ENCODE measurements around the gene CHST9.
A peak's percentile ranks its signal among the peaks of the same experiment; 100 is the strongest.

Gene CHST9

DNA sequence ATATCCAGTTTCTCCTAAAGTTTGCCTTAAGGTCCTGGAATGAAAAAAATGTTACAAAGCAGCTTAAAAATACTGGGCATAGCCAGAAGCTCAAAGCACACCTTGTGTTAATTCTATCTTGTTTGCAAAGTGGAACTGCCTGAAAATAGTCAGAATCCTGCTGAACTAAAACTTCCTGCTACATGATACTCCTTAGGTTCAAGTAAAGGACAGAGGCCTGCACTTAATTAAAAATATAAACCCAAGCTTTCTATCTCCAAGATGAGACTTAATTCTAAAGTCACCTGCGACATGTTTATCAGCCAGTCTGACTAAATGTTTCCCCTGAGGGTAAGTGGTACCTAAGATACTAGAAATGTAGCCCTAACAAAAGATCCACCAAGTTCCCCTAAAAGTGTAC, 103.4 kb downstream of the CHST9 start:
- DNase-seq, result no peak

GRCh38 chr18:27075828-27076227, 109.3 kb downstream of the CHST9 start:
- no peak for DNase-seq

DNA sequence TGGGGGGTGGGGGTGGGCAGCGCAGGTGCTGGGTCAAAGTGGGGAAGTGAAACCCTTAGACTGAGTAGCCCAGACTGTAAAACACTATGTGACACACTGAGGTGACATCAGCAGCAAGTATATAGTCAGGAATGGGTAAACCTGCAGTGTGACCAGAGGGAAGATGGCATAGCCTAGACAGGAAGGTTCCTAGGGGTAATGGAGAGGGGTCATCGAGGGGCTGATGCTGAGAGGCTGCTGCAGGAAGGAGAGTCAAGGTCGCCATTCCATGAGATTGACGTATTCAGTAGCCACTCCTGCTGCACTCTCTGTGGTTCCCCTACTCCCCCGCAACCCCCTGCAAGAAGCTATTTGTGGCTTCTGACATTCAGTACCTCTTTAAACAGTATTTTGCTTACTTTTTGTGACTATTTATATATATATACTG, 111.7 kb downstream of the CHST9 start:
- no peak for DNase-seq

DNA sequence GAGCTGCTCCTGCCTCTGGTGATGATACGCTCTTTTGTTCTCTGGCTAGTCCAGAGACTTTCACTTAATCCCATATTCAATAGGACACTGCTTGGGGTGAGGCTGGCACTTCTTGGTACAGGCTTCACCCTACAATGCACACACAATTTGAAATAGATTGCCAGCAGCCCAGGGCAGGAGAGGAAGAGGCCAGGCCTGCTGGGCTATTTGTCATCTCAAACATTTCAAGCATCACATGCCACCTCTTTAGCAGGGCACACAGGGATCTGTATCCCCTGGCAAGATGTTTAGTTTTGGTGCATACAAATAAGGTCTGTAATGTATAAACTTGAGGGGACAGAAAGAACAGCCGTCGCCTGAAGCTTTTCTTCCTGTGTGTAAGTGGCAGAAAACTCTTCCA, 120.4 kb downstream of the CHST9 start:
- no peak for DNase-seq

GRCh38 chr18:27062802-27063201, 122.3 kb downstream of the CHST9 start:
- DNase-seq, result no peak

DNA sequence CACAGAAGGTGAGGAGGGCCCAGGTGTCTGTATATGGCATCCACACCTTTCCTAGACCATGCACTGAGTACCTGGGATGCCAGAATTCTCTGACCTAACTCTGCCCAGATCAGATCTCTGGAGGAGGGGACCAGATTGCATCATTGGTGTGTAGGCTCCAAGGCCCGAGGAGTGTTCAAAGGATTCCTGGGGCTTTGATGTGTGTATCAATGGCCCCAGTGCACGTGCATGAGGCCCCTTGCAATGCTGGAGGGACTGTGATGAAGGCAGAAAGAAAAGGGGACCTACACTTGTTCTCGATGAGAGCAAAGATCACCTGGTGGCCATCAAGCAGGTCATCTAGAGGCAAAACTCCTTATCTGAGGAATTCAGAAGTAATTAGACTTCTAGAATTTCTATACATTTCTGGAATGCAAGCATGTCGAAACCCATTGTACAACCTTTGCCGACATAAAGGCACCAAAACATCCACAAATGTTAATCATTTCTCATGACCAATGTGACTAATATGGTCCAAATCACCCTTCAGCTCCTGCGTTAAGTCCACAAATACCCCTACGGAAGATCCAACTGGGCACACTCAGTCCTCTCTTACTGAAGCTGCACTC, 123.5 kb downstream of the CHST9 start:
- DNase-seq, result no peak

DNA sequence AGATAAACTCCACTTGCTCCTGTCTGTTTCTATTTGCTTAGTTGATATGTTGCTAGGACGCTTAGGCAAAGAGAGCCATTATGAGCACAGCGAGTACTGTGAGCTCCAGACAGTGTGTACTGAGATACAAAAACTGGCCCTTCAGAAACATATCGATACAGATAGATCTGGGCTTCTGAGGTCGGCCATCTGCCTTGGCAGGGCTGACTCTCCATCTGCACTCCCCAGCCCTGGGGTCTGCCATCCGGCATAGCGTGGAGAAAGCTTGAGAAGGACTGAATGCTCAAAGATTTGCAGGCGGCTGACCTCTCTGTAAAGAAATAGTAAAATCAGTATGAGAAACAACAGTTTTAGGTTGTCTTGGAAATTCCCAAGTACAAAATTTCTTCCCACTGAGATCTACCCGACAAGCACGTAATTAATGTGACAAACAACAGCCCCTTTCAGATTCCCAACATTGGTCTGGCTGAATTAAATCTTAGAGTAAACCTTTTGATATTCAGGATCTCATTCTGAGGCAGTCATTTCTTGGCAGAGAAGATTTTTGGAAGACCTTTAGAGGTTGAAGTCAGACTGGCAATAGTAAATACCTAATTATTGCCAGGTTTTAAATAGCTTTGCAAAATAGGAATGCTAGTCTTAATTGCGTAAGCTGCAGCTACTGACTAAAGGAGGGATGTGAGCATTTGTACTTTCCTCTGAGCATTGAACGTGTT, 127.4 kb downstream of the CHST9 start:
- DNase-seq, result peak; percentile 22 to 38

DNA sequence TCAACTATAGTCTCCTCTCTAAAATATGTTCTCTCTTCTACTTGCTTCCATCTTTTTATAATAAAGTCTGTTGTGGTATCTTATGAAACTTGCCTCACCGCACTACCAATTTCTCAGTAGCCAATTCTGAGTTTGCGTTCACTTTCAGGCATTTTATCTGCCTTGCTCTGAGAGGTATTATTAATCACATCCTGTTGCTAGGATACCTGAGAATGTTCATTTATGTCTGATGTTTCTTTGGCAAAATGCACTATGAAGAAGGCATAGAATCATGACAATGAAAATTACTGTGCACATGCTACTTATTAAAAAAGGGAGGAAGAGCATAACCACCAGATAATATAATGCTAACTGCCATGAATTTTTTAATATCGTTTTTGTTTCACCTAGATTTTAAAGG, 130.2 kb downstream of the CHST9 start:
- DNase-seq, result no peak

DNA sequence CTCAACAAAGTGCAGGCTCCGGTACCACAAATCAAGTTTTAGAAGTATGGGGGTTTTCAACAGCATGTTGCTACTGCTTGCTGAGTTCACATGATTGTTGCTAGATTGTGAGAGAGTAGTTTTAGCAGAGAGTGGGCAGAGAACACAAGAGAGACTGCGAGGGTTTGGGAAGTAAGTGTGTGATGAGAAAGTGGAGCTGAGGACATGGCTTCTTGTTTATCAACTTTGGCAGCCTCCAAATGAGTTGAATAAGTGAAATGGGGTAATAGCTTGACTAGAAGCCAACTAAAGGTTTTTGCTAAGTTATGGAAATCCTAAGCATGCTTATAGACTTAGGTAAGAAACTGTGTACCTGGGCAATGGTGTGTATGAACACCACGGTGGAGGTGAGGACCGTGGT, 135.1 kb downstream of the CHST9 start:
- DNase-seq, result no peak

DNA sequence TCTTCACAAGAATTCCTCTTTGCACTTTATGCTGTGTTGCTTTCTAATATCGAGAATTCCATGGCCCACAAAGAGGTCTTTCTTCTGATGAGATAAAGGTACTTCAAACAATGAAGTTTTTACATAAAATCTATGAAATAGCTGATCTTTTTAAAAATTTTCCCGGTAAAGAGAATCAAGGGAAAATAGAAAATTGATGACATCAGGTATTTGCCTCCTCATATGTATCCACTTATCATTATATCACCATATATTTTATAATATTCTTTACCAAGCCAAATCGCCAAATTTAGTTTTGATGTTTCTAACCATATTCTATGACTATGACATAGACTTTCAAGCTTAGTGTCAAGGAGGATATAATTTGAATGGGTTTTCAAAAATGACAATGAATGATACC, 139.8 kb downstream of the CHST9 start:
- no peak for DNase-seq

DNA sequence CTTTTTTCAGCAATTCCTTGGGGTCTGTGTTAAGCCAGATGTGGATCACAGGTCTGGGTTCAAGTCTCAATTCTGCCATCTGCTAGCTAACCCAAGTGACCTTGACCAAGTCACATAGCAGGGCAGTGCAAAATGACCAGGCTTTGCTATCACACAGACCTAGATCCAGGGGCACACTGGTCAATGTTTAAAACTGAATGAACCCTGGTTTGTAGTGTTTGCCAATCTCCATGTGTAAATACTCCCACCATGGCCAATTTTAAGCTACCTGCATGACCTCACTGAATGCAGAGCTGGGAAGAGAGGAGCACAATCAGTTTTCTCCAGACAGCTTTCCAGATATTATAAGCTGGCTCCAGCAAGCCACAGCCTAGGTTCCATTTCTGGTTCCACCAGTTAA, 142.9 kb downstream of the CHST9 start:
- DNase-seq, result no peak

- no peak for DNase-seq
Measured at GRCh38 chr18:27040796-27041195, 144.3 kb downstream of the CHST9 start.

DNA sequence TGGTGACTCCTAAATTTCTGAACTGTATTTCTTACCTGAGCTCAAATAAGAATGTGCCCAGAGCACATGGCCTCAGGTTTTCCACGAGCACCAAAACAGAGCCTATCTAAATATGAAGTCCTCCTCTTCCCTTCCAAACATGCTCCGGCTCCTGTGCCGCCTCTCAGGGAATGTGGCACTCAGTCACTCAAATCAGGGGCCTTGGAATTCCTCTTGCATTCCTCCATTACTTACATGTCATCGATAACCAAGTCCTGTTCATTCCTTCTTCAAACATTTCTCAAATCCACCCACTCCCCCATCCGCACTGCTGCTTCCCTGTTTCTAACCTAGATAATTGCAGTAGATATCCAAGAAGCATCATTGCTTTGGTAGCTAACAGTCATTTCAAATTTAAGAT, 151.4 kb downstream of the CHST9 start:
- no peak for DNase-seq

GRCh38 chr18:27030421-27030820, 154.7 kb downstream of the CHST9 start:
- DNase-seq, result no peak

DNA sequence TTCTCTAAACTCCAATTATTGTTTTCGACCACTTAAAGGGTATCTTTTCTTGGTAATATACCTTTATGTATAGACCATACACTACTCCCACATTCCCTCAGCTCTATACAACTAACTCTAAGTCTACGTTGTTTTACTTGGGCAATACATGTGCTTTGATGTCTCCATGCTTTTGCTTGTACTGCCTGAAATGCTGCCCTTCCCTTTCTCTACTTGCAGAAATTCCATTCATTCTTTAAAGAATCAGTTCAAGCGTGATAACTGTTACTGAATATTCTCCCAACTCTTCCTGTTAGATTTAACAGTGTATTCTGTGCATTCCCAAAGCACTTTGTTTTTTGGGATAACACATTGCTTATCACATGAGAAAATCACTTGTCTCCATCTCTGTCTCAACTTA, 162.6 kb downstream of the CHST9 start:
- DNase-seq, result no peak

DNA sequence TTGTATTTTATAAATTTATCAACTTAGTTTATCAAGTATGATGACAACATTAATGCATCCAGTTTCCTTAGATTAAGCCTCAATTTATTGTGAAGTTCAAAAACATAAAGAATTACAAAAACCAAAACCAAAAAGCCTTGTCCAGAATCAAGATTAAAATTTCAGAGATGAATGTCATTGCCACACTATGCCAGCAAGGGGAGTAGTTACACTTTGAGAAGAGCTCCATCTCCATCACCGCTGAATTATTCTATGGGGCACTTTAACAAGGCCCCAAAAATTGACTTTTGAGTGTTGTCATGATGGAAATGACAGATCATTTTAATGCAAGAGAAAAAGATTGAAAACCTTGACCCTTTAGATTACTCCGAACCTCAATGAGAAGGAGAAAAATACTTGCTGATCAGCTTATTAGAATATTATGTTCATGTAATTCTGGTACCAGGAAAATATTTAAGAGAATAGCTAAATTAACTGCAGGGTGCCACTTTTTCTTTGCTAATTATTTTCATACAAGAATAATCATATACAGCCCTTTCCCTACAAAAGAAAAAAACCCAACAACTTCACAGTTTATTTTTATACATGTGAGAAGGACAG, 167.1 kb downstream of the CHST9 start:
- peak in 1 of 2 experiments; percentile 14 for DNase-seq

DNA sequence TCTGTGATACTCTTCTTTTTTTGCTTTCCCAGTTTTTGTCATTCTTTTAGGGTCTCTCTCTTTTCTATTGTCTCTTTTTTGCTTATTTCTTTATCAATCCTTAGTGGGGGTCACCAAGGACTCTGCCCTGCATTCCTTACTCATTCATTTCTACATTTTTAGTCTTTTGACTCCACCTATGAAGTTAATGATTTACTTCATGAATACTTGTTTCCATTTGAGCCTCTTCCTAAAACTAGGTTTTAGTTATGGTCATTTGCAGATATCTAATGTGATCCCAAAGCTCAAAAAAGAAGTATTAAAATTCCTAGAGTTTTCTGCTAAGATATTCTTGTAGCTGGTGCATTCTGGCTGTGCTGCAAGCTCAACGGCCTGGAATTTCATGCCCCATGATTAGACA, 170.3 kb downstream of the CHST9 start:
- no peak for DNase-seq

DNA sequence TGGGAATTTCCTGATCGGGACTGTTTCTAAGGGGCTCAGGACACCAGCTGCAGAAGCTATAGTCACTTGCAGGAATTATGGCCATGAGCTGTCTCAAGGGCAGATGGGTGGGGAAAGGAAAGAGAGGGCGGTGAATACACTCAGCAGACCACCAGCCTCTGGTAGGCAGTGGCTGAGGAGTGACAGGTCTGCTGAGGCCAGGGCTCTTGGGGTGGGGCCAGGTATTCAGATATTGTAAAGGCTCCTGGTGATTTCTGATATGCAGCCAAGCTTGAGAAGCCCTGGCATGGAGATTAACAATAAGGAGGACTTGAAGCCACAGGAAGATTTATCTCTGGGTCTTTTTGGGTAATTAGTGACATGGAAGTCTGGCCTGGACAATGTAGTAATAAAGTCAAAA, 174.3 kb downstream of the CHST9 start:
- no peak for DNase-seq

DNA sequence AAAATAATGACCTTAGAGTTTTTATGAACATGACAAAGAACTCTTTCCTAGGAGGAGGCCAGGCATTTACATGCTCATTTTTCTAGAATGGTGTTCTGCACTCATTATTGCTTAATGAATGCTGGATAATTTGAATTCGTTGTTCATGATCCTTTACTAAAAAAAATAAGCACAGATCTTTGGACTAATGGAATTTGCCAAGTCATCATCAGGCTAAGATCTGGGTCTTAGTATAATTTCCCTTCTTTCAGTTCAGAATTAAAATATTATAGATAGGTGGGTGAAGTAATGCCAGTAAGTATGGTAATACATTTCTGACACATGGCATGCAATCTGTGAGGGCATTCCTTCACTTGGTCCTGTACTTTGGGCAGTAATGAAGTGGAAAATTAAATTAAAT, 175.8 kb downstream of the CHST9 start:
- no peak for DNase-seq

GRCh38 chr18:27008575-27008974, 176.5 kb downstream of the CHST9 start:
- DNase-seq, result no peak

GRCh38 chr18:27007880-27008279, 177.2 kb downstream of the CHST9 start:
- no peak for DNase-seq

- peak; percentile 5 to 23 for DNase-seq
Measured at GRCh38 chr18:27005589-27005988, 179.5 kb downstream of the CHST9 start.

GRCh38 chr18:27004056-27004829, 180.9 kb downstream of the CHST9 start:
- DNase-seq, result peak in 1 of 2 experiments; percentile 5

DNA sequence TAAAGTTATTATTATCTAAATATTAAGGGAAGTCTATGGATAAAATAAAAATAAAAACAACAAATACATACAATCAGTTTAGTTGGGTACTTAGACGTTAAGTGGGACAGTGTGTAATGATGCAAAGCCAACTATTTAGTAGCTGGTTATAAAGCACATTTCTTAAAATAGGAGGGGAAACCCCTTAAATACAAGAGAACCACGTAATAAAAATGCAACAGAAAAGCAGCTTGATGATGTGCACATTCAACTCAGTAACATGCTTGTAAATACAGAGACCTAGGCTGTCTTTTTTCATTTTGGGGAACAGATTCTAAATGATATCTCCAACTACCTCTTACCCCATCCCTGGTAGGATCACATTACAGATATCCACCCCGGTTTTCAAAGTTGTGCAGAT, 185.3 kb downstream of the CHST9 start:
- DNase-seq, result no peak

Data from SHP77 (cell line).